ENCODE data around the gene SLC52A1. TPM values are rescaled to one million over a fixed set of nuclear protein-coding genes. Genes with fewer than 3 reads are reported as not detected.
A peak's percentile ranks its signal among the peaks of the same experiment; 100 is the strongest.

SLC52A1 gene
- total RNA-seq, 6 experiments from 2014 or later, result 0.13 to 0.20 TPM; not detected in 4

DNA sequence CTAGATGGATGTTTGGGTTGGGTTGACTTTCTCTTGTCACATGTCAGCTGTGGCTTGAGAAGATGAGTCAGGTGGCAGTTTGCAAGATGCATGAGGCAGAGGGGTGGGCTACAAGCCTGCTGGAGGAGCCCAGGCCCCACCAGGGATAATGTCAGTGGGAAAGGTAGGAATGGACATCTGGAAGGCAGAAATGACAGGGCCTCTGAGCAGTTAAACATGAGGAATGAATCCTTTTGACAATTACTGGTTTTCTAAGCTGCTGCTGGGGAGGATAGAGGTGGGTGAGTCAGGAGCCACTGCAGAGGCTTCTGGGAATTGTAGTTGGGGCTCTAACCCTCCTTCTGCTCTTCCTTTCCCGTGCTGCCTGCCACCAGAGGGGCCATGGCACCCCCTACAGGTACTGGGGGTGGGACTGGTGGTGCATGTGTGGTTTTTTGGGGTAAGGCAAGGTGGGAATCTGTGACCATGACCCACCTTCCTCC lies 15.7 kb downstream of the SLC52A1 start:
- H3K27me3 ChIP-seq, result no peaks in the 10 kb centered on the region
- no peaks in the 10 kb centered on the region for H3K9me3 ChIP-seq
- no peak for TF ChIP-seq POLR2A (IDR thresholded peaks at IDR 0.05)
- TF ChIP-seq, protein P1, sequence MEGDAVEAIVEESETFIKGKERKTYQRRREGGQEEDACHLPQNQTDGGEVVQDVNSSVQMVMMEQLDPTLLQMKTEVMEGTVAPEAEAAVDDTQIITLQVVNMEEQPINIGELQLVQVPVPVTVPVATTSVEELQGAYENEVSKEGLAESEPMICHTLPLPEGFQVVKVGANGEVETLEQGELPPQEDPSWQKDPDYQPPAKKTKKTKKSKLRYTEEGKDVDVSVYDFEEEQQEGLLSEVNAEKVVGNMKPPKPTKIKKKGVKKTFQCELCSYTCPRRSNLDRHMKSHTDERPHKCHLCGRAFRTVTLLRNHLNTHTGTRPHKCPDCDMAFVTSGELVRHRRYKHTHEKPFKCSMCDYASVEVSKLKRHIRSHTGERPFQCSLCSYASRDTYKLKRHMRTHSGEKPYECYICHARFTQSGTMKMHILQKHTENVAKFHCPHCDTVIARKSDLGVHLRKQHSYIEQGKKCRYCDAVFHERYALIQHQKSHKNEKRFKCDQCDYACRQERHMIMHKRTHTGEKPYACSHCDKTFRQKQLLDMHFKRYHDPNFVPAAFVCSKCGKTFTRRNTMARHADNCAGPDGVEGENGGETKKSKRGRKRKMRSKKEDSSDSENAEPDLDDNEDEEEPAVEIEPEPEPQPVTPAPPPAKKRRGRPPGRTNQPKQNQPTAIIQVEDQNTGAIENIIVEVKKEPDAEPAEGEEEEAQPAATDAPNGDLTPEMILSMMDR (IDR thresholded peaks at IDR 0.05), result peak in 1 of 4 donors; percentile 6
- ATAC-seq (peak in 3 of 4 donors; percentile 12 to 43 (median 30)), DNase-seq (no peak)
- peaks cover 0 to 86% (median 45%) of the 10 kb centered on the region in 4 donors for H3K36me3 ChIP-seq
- H3K27ac ChIP-seq, result no peak overlapping the region
- intact Hi-C loops (cut with DNase I), result no loop called here
- 40% methylated on average over 1 of the region's 1 CpG for WGBS (ENCODE audit: insufficient coverage, low coverage, low lambda C conversion rate, missing lambda C conversion rate)
- H3K4me1 ChIP-seq, result no peaks in the 10 kb centered on the region
- no peak overlapping the region for H3K4me3 ChIP-seq

DNA sequence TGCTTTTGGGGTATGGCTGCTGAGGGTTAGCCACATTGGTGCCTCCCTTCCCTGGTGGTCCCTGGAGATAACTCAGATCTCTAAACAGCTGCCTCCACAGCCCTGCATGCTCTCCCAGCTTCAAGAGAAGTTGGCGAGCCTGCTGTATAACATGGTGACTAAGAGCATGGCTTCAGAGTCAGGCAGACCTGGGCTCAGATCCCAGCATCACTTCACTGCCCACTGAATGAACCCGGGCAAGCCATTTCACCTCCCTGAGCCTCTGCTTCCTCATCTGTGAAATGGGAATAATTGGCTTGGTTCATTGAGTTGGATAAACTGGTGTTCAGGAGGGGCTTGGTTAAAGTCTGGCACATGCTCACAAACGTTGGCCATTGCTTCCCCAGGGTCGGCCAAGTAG lies 20.9 kb downstream of the SLC52A1 start:
- no peaks in the 10 kb centered on the region for H3K4me1 ChIP-seq
- ATAC-seq, result no peak
- H3K4me3 ChIP-seq, result no peak overlapping the region
- H3K36me3 ChIP-seq, result peaks cover 0 to 74% (median 35%) of the 10 kb centered on the region in 4 donors
- no peaks in the 10 kb centered on the region for H3K9me3 ChIP-seq
- H3K27ac ChIP-seq, result no peak overlapping the region
- no peak for DNase-seq
- TF ChIP-seq, protein P1 (IDR thresholded peaks at IDR 0.05), result no peak
- no peak for TF ChIP-seq POLR2A (IDR thresholded peaks at IDR 0.05)
- WGBS (ENCODE audit: insufficient coverage, low coverage, low lambda C conversion rate, missing lambda C conversion rate), result 78% methylated on average over 1 of the region's 4 CpGs
- H3K27me3 ChIP-seq, result no peaks in the 10 kb centered on the region
- intact Hi-C loops (cut with DNase I), result no loop called here

DNA sequence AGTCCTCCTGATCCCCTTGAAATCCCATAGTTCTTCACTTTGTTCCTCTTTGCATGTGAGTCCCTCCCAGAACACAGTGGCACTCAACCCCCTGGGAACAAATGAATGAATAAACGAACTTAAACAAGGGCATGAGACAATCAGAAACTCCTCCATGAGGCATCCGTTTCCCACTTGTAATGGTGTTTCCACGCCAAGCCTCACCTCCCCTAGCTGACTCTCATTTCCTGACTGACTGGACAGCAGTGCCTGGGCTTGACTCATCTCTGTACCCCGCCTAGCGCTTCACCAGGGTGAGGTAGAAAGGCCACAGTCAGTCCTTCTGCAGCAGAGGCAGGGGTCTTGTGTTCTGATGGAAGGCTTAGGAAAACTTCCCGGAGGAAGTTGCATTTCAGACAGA lies 23.3 kb downstream of the SLC52A1 start:
- no peaks in the 10 kb centered on the region for H3K4me1 ChIP-seq
- DNase-seq (no peak), ATAC-seq (no peak)
- TF ChIP-seq POLR2A (IDR thresholded peaks at IDR 0.05), result no peak
- TF ChIP-seq, protein P1 (IDR thresholded peaks at IDR 0.05), result no peak
- peaks cover 0 to 69% (median 38%) of the 10 kb centered on the region in 4 donors for H3K36me3 ChIP-seq
- intact Hi-C loops (cut with DNase I), result no loop called here
- WGBS (ENCODE audit: insufficient coverage, low coverage, low lambda C conversion rate, missing lambda C conversion rate), result 71% methylated on average over 3 of the region's 6 CpGs
- no peak overlapping the region for H3K4me3 ChIP-seq
- no peaks in the 10 kb centered on the region for H3K27me3 ChIP-seq
- no peak overlapping the region for H3K27ac ChIP-seq
- H3K9me3 ChIP-seq, result no peaks in the 10 kb centered on the region

DNA sequence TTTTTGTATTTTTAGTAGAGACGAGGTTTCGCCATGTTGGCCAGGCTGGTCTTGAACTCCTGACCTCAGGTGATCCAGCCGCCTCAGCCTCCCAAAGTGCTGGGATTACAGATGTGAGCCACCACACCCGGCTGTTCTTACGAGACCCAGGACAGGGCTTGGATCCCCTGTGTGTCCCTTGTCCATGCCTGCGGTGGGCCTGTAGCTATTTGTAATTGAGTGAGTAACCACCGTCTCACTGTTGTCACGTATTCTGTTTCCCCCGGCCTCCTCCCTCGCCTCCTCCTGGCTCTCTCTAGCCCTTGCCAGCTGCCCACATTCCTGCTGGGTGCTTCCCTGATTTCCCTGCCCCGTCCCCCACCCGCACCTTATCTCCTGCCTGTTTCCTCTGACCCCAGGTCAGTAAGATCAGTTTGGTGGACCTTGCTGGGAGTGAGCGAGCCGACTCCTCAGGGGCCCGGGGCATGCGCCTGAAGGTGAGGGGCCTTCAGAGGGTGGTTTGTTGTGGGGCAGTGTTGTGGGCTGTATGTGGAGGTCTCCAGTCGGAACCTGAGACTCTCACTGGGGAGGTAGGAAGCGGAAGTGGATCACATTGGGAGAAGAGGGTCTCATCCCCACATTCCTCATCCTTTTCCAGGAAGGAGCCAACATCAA lies 31.9 kb downstream of the SLC52A1 start:
- no peaks in the 10 kb centered on the region for H3K9me3 ChIP-seq
- no peak overlapping the region for H3K27ac ChIP-seq
- ATAC-seq, result no peak
- peak in 1 of 3 donors; percentile 38 for DNase-seq
- WGBS (ENCODE audit: insufficient coverage, low coverage, low lambda C conversion rate, missing lambda C conversion rate), result 89% methylated on average over 10 of the region's 18 CpGs
- peaks cover 0 to 14% (median 6%) of the 10 kb centered on the region in 4 donors for H3K4me1 ChIP-seq
- intact Hi-C loops (cut with DNase I), result no loop called here
- H3K36me3 ChIP-seq, result peaks cover 7 to 77% (median 46%) of the 10 kb centered on the region in 4 donors
- H3K27me3 ChIP-seq, result no peaks in the 10 kb centered on the region
- no peak overlapping the region for H3K4me3 ChIP-seq
- TF ChIP-seq POLR2A (IDR thresholded peaks at IDR 0.05), result no peak
- TF ChIP-seq, protein P1 (IDR thresholded peaks at IDR 0.05), result no peak
